T-helper 1 cell (primary cell): Measurements from ENCODE around the gene R3HCC1L.
A peak's percentile ranks its signal among the peaks of the same experiment; 100 is the strongest.
"Not testable (repeated sequence)": the region's sequence is repeated elsewhere in the genome, so short reads cannot be mapped to it uniquely, and the experiment has no call there.

ENCODE experiments used
- DNase-seq, 5 donors: peaks; one replicate each; pipeline ENCODE4 v3.0.0-alpha.2; 2012 to 2020

R3HCC1L gene

DNA sequence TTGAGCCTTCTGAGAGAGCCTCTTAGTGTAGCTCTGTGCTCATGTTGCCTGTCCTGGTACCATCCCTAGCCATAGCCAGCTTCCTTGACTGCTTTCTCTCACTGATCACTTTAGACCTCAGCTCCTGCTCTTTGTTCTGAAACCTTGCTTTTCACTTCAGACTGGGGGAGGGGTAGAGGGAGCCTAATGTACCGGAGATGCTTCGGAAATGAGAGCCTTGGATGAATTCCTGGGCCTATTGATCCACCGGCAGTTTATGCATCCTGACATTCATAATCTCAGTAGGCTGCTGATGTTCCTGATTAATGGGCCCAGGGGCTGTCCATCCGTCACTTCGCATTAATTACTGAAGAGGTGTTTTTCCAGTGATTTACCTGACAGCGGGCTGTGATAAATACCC, 38.8 kb downstream of the R3HCC1L start:
- DNase-seq: no peak

DNA sequence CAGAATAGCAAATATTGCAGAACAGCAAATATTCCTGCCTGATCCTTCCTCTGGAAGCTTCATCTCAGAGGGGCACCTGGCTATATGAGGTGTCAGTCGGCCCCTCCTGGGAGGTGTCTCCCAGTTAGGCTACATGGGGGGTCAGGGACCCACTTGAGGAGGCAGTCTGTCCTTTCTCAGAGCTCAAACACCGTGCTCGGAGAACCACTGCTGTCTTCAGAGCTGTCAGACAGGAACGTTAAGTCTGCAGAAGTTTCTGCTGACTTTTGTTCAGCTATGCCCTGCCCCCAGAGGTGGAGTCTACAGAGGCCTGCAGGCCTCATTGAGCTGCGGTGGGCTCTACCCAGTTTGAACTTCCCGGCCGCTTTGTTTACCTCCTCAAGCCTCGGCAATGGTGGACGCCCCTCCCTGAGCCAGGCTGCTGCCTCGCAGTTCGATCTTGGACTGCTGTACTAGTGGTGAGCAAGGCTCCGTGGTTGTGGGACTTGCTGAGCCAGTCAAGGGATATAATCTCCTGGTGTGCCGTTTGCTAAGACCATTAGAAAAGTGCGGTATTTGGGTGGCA, 48.0 kb downstream of the R3HCC1L start:
- DNase-seq: peak in 1 of 5 donors; percentile 5

DNA sequence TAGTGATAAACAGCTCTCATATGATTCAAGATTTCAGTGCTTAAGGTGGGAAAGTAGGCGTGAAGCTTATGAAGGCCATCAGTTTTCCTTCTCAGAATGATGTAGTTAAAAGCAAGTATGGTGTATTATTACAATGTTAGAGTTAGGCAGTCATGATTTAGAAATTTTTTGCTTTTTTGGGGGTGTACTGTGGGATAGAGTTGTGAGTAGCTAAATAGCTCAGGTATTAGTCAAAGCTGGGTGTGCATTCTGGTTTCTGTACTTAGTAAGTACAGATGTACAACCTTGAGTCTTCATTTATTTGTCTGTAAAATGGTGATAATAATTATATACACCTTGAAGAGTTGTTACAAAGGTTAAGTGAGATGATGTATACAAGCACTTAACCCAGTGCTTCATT, 52.2 kb downstream of the R3HCC1L start:
- DNase-seq: no peak

DNA sequence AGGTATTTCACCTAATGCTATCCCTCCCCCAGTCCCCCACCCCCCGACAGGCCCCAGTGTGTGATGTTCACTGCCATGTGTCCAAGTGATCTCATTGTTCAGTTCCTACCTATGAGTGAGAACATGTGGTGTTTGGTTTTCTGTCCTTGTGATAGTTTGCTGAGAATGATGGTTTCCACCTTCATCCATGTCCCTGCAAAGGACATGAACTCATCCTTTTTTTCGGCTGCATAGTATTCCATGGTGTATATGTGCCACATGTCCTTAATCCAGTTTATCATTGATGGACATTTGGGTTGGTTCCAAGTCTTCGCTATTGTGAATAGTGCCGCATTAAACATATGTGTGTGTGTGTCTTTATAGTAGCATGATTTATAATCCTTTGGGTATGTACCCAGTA, 56.3 kb downstream of the R3HCC1L start:
- DNase-seq: not testable (repeated sequence)

DNA sequence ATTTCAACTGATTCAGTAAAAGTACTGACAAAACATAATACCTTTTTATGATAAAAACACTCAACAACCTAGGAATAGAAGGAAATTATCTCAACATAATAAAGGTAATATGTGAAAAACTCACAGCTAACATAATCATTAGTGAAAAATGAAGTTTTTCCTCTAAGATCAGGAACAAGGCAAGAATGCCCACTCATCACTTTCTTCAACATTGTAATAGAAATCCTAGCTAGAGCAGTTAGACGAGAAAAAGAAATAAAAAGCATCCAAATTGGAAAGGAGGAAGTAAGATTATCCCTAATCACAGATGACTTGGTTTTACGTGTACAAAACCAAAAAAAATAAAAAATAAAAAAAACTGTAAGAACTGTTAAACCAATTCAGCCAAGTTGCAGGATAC, 58.6 kb downstream of the R3HCC1L start:
- no peak for DNase-seq

DNA sequence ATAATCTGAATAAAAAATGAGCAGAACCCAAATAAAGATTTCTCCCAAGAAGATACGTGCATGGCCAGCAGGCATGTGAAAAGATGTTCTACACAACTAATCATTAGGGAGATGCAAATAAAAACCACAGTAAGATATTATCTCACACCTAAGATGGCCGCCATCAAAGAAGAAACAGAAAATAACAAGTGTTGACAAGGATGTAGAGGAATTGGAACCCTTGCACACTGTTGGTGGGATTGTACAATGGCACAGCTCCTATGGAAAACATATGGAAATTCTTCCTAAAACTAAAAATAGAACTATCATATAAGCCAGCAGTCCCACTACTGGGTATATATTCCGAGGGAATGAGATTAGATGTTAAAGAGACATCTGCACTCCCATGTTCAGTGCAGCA, 60.2 kb downstream of the R3HCC1L start:
- no peak for DNase-seq

DNA sequence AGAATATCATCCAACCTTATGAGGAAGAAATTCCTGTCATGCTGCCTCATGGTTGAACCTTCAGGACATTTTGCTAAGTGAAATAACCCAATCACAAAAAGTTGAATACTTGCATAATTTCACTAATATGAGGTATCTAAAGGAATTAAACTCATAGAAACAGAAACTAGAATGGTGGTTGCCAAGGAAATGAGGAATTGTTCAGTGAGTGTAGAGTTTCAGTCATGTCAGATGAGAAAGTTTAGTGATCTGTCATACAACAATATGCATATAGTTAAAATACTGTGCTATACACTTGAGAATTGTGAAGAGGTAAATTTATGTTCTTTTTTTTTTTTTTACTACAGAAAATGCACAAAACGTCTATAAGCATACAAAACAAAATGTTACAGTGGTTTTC, 60.7 kb downstream of the R3HCC1L start:
- DNase-seq: no peak

DNA sequence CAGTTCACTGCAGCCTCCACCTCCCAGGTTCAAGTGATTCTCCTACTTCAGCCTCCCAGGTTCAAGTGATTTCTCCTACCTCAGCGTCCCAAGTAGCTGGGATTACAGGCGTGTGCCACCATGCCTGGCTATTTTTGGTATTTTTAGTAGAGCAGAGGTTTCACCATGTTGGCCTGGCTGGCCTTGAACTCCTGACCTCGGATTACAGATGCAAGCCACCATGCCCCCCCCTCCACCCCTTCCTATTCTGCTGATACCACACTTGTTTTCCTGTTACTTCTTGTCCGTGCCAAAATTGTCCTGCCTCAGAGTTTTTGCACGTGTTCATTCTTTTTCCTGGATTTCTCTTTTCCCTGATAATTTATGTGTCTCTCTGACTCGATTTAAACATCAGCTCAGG, 62.5 kb downstream of the R3HCC1L start:
- DNase-seq: no peak

DNA sequence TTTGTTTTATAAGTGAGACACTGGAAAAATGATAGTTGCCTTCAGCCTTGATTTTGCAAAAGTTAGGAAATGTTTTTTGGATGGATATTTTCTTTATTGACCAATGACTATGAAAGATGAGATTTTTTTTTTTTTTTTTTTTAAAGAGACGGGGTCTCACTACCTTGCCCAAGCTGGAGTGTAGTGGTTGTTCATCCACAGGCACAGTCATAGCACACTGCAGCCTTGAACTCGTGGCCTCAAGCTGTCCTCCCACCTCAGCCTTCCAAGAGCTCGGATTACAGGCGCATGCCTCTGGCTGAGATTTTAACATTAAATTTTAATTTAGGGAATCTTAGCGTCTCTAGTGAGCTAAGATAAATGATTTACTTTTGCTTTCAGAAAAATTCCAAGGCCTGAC, 67.3 kb downstream of the R3HCC1L start:
- DNase-seq: no peak

DNA sequence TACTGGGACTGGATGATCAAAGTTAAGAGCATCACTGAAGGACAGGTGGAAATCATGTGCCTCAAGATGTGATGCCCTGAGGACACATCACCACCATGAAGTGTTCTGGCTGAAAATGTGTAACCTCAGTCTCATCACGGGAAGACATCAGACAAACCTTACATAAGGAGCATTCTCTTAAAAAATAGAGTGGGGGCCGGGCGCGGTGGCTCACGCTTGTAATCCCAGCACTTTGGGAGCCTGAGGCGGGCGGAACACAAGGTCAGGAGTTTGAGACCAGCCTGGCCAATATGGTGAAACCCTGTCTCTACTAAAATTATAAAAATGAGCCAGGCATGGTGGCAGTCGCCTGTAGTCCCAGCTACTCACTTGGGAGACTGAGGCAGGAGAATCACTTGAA, 67.9 kb downstream of the R3HCC1L start:
- no peak for DNase-seq

DNA sequence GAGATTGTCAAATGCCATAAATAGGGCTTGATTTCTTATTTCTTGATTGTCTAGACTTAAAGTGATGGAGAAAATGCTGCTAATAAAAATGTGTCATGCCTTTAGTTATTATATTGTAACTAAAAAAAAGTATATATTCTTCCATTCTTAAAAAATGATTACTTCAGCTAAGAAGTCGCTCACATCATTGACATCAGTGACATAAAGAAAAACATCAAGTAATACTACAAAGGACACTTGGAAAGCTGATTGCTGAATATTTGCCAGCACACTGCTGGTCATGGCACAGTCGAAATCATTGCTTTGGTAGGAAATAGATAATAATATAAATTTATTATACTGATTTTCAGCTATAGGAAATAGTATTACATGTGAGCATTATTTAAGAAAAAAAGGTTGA, 70.9 kb downstream of the R3HCC1L start:
- DNase-seq: no peak

DNA sequence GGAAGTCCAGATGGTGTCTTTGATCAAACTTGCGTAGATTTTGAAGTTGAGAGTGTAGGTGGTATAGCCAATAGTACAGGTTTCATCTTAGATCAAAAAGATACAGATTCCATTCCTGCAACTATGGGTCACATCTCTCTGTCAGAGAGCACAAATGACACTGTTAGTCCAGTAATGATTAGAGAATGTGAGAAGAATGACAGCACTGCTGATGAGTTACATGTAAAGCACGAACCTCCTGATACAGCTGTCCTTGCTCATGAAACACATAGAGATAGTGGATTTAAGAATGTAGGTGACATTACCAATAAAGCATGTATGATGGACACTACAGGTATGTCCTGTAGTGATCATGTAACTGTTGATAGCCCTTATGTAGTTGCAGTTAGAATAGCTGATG, 74.5 kb downstream of the R3HCC1L start:
- DNase-seq: no peak

DNA sequence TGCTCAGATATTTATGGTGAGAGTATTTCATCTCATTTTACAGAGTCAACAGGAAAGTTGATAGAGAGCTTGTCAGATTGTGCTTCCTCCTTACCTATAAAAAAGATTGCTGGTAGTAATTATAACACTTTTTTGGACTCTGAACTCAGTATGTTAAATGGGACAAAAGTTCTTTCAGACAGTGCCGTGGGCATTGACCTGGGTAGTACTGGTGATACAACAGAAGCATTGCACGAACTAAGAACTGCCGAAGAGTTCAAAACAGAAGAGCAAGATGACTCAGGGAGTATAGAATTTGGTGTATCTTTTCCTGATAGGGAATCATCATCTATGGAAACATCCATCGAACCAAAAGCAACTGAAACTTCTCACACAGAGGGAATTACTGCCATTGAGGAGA, 75.0 kb downstream of the R3HCC1L start:
- no peak for DNase-seq

DNA sequence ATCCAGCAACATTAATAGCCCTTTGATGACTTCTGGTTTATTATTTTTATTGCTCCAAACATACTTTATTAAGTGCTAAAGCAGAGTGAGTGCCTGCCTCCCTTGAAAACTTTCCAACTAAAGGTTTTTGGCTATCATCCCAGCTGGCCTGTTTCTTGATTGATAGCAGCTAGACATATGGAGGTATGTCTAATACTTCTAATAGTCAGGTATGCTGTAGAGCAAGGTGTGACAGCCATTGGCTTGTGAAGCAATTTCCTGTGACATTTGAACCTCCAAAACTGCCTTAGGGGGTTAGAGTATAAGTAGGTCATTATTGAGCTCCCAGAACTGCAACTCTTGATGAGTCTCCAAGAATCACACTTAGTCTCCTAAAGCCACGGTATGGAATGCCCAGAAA, 77.7 kb downstream of the R3HCC1L start:
- no peak for DNase-seq

DNA sequence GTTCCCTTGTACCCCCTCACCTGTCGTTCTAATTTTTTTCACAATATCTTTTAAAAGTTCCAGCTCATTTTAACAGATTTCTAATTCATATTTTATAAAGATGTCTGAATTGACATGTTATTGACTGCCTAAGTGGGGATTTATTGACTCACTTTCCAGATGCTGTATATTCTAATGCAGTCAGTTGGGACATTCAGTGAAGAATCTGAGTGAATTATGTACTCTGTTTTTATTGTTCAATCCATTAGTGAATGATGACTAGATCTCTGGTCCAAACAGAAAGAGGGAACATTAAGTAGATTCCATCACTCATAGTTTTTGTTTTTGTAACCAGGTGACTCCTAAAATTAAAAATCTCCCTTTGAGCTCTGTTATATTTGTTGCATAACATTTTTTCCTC, 79.3 kb downstream of the R3HCC1L start:
- DNase-seq: no peak

DNA sequence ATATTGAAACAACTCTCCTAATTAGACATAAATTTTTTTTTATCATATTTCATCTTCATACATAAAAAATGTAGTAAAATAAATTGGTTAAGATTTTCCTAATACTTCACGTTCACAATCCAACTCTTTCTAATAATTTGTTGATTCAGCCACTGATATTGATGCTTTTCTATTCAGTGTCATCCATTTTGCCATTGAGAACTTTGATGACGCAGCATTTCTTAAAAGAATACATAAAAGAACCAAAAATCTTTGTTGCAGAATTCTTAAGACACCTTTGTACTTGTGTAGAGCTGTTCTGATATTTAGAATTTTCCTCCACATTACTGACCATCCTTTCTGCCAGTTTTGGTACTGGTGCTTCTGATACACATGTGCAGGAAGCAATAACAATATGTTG, 80.9 kb downstream of the R3HCC1L start:
- DNase-seq: no peak

DNA sequence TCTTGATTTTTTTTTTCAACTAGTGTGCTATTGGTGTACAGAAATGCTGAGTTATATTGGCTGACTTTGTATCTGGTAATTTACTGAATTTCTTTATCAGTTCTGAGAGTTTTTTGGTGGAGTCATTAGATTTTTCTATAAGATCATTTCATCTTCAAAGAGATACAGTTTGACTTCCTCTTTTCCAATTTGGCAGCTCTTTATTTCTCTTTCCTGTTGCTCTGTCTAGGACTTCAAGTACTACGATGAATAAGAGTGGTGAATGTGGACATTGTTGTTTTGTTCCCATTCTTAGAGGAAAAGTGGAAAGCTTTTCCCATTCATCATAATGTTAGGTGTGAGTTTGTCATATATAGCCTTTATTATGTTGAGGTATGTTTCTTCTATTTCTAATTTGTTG, 83.3 kb downstream of the R3HCC1L start:
- no peak for DNase-seq

DNA sequence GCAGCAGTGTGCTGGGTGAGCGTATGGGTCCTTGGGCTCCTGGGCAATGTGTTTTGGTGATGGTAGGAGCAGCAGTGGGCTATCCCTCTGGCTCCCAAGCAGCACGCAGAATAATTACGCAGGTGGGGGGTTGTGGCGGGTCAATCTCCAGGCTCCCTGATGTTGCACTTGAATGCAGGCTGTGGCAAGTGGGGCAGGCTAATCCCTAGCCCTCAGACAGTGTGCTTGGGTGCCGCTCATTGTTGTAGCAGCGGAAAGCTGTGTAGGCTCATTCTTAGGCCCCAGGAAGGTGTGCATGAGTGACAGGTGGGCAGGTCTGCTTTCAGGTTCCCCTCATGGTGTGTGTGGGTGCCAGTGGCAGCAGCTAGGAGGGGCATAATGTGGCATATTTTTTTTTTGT, 89.4 kb downstream of the R3HCC1L start:
- no peak for DNase-seq

DNA sequence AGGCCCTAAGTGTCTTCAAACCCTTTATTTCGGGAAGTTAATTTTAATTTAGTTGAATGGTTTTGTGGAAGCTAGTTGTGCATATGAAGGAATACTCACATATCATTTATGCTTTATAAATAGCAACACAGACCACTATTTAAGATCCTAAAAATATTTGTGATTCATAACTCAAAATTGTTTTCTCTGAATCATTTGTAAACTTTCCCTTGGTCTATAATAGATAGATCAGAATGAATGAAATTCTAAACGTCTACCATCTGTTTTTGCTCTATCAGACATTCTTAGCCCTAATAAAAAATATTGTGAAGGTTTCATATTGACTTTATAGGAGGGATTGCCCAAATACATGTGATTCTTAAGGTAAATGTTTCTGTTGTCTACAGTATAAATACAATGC, 90.1 kb downstream of the R3HCC1L start:
- no peak for DNase-seq

DNA sequence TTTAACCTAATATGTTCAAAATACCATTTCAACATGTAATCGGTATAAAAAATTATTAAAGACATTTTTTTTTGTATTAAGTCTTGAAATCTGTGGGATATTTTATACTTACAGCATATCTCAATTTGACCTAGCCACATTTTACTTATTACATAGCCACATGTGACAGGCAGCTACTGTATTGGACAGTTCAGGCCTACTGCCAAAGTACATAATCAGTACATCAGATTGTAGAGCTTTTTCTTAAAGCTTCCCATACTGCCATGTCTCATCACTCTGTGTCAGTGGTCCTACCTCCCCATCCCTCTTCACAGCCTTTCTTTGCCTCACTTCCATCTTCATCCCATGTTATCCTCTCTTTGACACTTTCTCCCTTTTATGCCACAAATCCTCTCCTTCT, 90.5 kb downstream of the R3HCC1L start:
- no peak for DNase-seq

DNA sequence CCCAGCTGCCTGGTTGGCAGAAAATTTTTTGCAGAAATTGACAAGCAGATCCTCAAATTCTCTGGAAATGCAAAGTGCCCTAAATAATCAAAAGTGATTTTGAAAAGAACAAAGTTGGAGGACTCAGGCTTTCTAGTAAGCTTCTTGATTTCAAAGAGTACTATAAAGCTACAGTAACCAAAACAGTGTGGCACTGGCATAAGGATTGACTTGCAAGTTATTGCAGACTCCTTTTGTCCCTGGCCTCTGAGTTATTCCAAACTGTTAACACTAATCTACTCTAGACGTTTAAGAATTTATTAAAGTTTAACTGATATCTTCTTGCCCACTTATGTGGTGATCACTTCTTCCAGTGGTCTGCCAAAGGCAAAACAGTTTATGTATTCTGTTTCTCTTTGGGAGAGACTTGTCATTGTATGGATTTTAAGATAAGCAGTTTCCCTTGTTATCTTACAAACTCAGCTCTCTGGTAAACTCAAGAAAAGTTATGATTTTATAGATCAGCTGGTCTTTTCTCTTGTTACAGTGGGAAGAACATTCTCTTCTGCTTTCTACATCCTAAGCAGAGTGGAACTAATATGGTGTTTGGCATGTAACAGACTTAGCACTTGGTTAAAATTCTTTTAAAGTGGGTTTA, 92.2 kb downstream of the R3HCC1L start:
- no peak for DNase-seq

DNA sequence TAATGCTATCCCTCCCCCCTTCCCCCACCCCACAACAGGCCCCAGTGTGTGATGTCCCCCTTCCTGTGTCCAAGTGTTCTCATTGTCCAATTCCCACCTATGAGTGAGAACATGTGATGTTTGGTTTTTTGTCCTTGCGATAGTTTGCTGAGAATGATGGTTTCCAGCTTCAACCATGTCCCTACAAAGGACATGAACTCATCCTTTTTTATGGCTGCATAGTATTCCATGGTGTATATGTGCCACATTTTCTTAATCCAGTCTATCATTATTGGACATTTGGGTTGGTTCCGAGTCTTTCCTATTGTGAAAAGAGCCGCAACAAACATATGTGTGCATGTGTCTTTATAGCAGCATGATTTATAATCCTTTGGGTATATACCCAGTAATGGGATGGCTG, 93.3 kb downstream of the R3HCC1L start:
- DNase-seq: not testable (repeated sequence)

DNA sequence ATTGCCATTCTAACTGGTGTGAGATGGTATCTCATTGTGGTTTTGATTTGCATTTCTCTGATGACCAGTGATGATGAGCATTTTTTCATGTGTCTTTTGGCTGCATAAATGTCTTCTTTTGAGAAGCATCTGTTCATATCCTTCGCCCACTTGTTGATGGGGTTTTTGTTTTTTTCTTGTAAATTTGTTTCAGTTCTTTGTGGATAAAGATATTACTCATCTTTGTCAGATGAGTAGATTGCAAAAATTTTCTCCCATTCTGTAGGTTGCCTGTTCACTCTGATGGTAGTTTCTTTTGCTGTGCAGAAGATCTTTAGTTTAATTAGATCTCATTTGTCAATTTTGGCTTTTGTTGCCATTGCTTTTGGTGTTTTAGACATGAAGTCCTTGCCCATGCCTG, 93.8 kb downstream of the R3HCC1L start:
- not testable (repeated sequence) for DNase-seq

DNA sequence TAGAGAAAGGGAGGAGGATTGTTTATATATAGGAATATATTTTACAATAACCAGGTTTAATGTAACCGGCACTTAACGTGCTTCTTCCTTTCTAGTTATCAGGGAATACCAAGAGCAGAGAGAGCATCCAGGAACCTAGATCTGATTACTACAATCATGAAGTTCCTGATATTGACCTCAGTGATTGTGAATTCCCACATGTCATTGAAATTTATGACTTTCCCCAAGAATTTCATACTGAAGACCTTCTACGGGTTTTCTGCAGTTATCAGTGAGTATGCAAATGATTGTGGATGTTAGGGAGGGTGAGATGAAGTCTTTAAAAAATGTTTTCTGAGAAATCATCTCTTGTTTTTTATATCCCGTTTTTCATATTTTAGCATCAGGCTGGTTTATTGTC, 97.0 kb downstream of the R3HCC1L start:
- DNase-seq: no peak

DNA sequence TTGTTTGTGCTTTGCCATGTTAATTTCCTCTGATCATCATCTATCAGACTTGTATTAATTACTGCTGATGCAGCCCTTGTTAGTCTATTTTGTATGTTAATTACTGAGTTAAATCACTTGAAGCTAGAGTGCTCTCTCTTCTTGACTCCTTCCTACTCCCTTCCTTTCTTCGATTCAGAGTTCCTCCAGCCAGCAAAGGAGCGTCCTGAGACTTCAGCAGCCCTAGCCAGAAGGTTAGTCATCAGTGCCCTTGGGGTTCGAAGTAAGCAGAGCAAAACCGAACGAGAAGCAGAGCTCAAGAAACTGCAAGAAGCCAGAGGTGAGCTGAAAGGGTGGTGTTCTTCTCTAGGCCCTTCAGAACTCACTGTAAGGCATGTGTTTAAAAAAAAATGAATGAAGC, 101.4 kb downstream of the R3HCC1L start:
- DNase-seq: no peak
